ENCODE measurements around the gene BMX.

BMX gene

GRCh38 chrX:15567267-15567666, 66.7 kb downstream of the BMX start:
- DNase-seq = no peak
- TF ChIP-seq GATA1 (IDR thresholded peaks at IDR 0.05; ENCODE audit: low read depth, low read length) (no peak), POLR2A (IDR thresholded peaks at IDR 0.05; ENCODE audit: low read length) (no peak)

GRCh38 chrX:15567886-15568616, 67.4 kb downstream of the BMX start:
- TF ChIP-seq POLR2A (IDR thresholded peaks at IDR 0.05; ENCODE audit: low read length) (no peak), GATA1 (IDR thresholded peaks at IDR 0.05; ENCODE audit: low read depth, low read length) (no peak)
- peak in 1 of 2 experiments; percentile 11 for DNase-seq

GRCh38 chrX:15570145-15570544, 69.5 kb downstream of the BMX start:
- TF ChIP-seq POLR2A (IDR thresholded peaks at IDR 0.05; ENCODE audit: low read length) (no peak), GATA1 (IDR thresholded peaks at IDR 0.05; ENCODE audit: low read depth, low read length) (no peak)
- no peak for DNase-seq

- no peak for DNase-seq
- no peak for TF ChIP-seq POLR2A (IDR thresholded peaks at IDR 0.05; ENCODE audit: low read length)
- no peak for TF ChIP-seq GATA1 (IDR thresholded peaks at IDR 0.05; ENCODE audit: low read depth, low read length)
Observed at GRCh38 chrX:15574017-15574416, 73.4 kb downstream of the BMX start.

GRCh38 chrX:15576019-15576418, 75.4 kb downstream of the BMX start:
- DNase-seq = no peak
- TF ChIP-seq GATA1 (IDR thresholded peaks at IDR 0.05; ENCODE audit: low read depth, low read length) = no peak
- no peak for TF ChIP-seq POLR2A (IDR thresholded peaks at IDR 0.05; ENCODE audit: low read length)

GRCh38 chrX:15579778-15580747, 79.5 kb downstream of the BMX start:
- DNase-seq = peak; percentile 83 to 95
- TF ChIP-seq GATA1 (IDR thresholded peaks at IDR 0.05; ENCODE audit: low read depth, low read length) (peak; percentile 60), POLR2A (IDR thresholded peaks at IDR 0.05; ENCODE audit: low read length) (peak; percentile 27)

- peak in 1 of 2 experiments; percentile 0 for DNase-seq
- TF ChIP-seq GATA1 (IDR thresholded peaks at IDR 0.05; ENCODE audit: low read depth, low read length) = no peak
- TF ChIP-seq POLR2A (IDR thresholded peaks at IDR 0.05; ENCODE audit: low read length) = no peak
Observed at GRCh38 chrX:15594371-15594770, 93.8 kb downstream of the BMX start.

GRCh38 chrX:15598026-15598425, 97.4 kb downstream of the BMX start:
- TF ChIP-seq POLR2A (IDR thresholded peaks at IDR 0.05; ENCODE audit: low read length) (no peak), GATA1 (IDR thresholded peaks at IDR 0.05; ENCODE audit: low read depth, low read length) (no peak)
- no peak for DNase-seq

GRCh38 chrX:15599461-15599860, 98.9 kb downstream of the BMX start:
- TF ChIP-seq POLR2A (IDR thresholded peaks at IDR 0.05; ENCODE audit: low read length) (no peak), GATA1 (IDR thresholded peaks at IDR 0.05; ENCODE audit: low read depth, low read length) (no peak)
- DNase-seq = no peak

GRCh38 chrX:15600049-15600448, 99.4 kb downstream of the BMX start:
- TF ChIP-seq POLR2A (IDR thresholded peaks at IDR 0.05; ENCODE audit: low read length) = no peak
- no peak for TF ChIP-seq GATA1 (IDR thresholded peaks at IDR 0.05; ENCODE audit: low read depth, low read length)
- DNase-seq = no peak

GRCh38 chrX:15600745-15601144, 100.1 kb downstream of the BMX start, which contains the start of gene ACE2:
Gene ACE2, minus strand, starts transcription at chrX:15600960. Its CDS starts 49 bp downstream, at chrX:15600911.
- DNase-seq = no peak
- TF ChIP-seq POLR2A (IDR thresholded peaks at IDR 0.05; ENCODE audit: low read length) (no peak), GATA1 (IDR thresholded peaks at IDR 0.05; ENCODE audit: low read depth, low read length) (no peak)

- no peak for TF ChIP-seq POLR2A (IDR thresholded peaks at IDR 0.05; ENCODE audit: low read length)
Observed at GRCh38 chrX:15601932-15602331, 101.3 kb downstream of the BMX start.

GRCh38 chrX:15602761-15603160, 102.2 kb downstream of the BMX start:
- no peak for TF ChIP-seq GATA1 (IDR thresholded peaks at IDR 0.05; ENCODE audit: low read depth, low read length)
- TF ChIP-seq POLR2A (IDR thresholded peaks at IDR 0.05; ENCODE audit: low read length) = no peak
- DNase-seq = no peak

More at GRCh38 chrX:15601932-15602331, 101.3 kb downstream of the BMX start:
- no peak for DNase-seq

- no peak for DNase-seq
- TF ChIP-seq POLR2A (IDR thresholded peaks at IDR 0.05; ENCODE audit: low read length) = no peak
- no peak for TF ChIP-seq GATA1 (IDR thresholded peaks at IDR 0.05; ENCODE audit: low read depth, low read length)
Observed at GRCh38 chrX:15605226-15605625, 104.6 kb downstream of the BMX start.
